ENCODE data around the gene CLEC4F.

The CLEC4F gene

DNA sequence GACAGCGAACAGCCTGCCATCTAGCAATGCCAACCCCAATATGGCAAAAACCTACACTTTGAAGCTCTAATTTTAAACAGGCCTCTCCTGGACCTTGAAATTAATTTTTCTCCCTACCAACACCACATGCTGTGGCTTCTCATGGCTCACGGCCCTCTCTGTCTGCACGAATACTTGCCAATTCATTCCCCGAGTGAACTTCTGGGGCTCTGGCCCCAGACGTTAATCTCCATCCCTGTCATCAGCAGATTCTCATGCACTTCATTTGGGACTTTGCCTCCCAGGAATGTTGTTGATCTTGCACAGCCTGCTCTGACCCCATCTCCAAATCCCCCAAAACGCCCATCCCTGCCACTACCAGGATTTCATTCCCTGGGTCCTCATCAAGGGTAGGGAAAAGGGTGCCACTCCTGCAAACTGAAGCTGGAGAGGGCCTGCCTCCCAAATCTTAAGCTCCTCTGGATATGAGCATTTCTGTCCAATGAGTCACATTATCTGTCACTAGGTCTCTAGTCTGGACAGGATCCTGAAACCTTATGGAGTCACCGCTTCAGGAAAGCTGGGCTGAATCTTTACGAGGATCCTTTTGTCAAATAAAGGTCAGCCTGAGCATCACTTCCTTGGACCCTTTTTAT is 40.4 kb downstream of the CLEC4F start:
- DNase-seq = no peak

DNA sequence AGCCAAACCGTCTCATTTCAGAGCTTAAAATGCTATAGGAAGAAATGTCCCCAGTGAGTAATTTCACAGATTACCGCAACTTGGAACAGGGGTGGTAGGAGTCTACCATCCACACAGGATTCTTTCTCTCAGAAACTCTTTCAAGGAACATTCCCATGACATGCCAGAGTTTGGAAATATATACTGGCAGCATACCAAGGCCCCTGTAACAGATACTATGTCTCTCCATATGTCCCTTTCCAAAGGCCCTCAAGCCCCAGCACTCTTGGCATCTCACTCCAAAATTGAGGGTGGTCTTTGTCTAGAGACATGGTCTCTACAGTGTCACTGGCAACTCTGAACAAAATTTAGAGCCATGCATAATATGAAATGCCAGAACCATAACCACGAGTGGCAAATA is 40.9 kb downstream of the CLEC4F start:
- no peak for DNase-seq

- no peak for DNase-seq
Observed at GRCh38 chr2:70778676-70779075, 41.7 kb downstream of the CLEC4F start.

- DNase-seq = no peak
Observed at GRCh38 chr2:70777450-70777849, 42.9 kb downstream of the CLEC4F start.

GRCh38 chr2:70776266-70776665 is 44.1 kb downstream of the CLEC4F start:
- DNase-seq = no peak

- DNase-seq = no peak
Observed at GRCh38 chr2:70775141-70775540, 45.3 kb downstream of the CLEC4F start.

DNA sequence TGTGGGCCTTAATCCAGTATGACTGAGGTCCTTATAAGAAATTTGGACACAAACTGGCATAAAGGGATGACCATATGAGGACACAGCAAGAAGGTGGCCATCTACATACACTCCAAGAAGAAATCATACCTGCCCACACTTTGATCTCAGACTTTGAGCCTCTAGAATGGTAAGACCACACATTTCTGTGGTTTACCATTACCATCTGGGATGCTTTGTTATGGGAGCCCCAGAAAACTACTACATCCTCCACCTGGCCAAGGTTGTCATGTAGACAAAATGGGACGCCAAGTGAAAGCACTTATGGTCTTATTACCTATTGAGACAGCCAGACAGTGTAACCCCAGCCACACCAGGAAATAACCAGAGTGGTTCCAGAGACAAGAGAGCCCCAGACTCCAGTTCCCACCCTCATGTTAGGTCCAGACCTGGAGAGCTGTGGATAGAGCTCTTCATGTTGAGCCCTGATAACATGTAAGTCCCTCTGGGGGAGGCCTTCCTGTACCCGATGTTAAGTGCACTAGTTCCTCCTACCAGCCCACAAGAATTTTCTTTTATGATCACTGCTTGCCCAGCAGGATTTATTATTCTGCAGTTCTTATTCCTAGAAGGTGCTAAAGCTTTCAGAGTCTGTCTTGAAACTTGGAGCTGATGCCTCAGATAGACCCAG is 47.8 kb downstream of the CLEC4F start:
- DNase-seq = no peak

- no peak for DNase-seq
Observed at GRCh38 chr2:70771446-70771845, 49.0 kb downstream of the CLEC4F start.

GRCh38 chr2:70769450-70769849 is 50.9 kb downstream of the CLEC4F start:
- DNase-seq = no peak

DNA sequence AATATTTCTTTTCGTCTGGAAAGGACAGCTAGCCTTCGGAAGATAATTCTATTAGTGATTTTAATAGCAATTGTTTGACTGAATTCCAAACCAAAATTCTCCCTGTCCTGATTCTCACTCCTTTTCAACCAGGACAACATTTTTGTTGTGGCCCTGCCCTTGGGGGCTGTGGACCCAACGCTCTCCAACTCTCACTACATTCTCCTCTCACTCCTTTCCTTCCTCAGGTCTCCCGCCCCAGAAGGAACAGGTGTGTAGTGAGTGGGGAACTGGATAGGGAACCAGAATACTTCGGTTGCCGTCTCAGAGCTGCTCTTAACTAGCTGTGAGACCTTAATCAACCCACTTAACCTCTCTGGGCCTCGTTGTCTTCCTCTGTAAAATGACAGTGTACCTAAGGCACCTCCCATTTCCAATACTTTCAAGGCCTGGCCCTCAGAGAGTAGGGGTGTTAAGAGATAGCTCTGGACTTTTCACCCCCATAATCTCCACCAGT is 51.8 kb downstream of the CLEC4F start:
- no peak for DNase-seq

GRCh38 chr2:70767699-70768589 is 52.5 kb downstream of the CLEC4F start, which contains the start of gene ADD2:
Gene ADD2, minus strand, starts transcription at chr2:70768200. Its CDS starts 61,792 bp downstream, at chr2:70706408.
- peak; percentile 59 for DNase-seq

DNA sequence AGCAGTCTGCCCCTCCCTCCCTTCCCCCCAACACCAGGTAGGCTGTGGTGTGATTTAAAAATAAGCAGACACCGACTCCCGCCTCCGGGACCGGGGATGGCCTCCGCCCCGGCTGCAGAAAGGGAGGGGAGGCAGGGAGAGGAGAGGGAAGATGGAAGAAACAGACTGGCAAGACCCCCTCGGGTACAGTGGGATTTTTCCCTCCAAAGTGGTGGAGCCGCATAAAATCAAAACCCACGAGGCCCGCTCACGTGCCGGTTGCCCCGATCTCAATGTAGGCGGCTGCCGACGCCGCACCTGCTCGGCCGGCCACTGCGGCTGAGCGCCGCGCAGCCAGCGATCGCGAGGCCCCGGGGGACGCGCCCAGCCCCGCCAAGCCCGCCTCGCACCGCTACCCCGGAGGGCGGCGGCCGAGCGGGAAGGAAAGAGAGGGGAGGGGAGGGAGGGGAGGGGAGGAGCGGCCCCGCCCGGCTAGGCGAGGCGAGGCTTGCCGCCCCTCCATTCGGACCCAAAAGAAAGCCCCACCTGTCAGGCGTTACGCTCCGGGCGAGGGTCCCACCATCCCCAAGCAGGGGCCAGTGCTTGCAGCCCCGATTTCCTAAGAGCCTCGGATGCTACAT is 53.2 kb downstream of the CLEC4F start:
- no peak for DNase-seq

GRCh38 chr2:70766357-70767078 is 53.9 kb downstream of the CLEC4F start:
- DNase-seq = no peak

- DNase-seq = no peak
Observed at GRCh38 chr2:70765507-70765906, 54.9 kb downstream of the CLEC4F start.

- no peak for DNase-seq
Observed at GRCh38 chr2:70759446-70759845, 61.0 kb downstream of the CLEC4F start.

All from hematopoietic multipotent progenitor cell treated with erythropoietin and hydrocortisone succinate and interleukin-3 and kit ligand, for 6 days (in vitro differentiated cells).